GOT3 (cell line): ENCODE measurements around the gene EDEM1.

Experiments used
- DNase-seq: peaks from one replicate; lab custom pipeline; 2025; ENCODE audit warnings: mixed read lengths; lab: John Stamatoyannopoulos, UW

EDEM1 gene

DNA sequence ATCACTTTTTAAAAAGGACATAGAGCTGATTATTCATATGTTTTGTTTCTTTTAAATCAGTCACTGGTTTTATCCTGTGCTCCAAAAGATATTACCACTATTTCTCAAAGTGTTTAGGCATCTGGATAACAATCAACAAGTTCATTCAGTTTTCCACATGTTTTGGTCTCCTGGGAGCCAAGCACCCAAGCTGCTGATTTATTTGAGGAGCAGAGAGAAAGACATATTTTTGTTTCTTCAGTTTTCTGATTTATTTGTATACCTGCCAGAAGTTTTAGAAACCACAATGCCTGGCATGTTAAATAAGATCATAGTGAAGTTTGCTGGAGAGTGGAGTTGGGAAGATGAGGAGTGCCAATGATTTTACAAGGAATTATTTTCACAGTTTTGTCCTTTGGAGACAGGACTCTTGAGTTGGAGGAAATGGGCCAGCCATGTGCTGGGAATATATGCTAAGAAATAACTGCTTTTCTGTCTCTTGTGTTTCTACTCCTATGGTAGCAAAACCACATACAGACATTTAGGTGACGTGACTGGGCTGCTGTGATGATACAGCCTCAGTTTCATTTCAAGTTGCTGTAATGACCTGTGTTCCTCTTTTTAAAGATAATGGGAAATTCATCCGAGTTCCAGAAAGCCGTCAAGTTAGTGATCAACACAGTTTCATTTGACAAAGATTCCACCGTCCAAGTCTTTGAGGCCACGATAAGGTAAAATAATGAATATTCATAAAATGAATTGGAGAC, 11.7 kb downstream of the EDEM1 start:
- DNase-seq, result no peak

DNA sequence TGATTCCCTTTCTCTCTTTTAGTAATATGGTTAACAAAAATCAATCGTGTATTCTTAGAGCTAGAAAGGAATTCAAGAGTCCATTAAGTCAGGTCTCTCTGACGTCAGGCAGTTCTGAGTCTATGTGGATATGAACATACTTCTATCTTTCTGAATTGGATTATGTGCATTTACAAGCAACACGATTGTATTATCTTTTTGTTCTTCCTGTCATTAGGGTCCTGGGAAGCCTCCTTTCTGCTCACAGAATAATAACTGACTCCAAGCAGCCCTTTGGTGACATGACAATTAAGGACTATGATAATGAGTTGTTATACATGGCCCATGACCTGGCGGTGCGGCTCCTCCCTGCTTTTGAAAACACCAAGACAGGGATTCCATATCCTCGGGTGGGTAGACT, 14.0 kb downstream of the EDEM1 start:
- DNase-seq, result no peak

DNA sequence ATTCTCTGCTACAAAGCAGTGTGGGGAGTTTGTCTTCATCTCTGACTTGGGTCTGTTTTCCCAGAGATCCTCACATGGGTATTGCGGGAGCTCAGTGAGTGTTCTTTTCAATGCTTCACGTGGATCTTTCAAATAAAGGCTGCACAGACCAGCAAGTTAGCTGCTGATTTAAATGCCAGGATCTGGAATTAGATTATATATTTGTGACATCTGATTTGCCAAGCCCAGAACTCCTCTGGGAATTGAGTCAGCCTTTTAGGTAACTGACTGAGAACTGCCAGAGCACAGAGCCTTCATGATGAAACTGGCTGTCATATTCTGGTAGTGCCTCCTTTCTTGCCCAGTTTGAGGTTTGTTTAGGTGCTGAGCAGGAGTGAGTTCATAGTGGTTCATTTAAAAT, 14.7 kb downstream of the EDEM1 start:
- DNase-seq, result no peak

DNA sequence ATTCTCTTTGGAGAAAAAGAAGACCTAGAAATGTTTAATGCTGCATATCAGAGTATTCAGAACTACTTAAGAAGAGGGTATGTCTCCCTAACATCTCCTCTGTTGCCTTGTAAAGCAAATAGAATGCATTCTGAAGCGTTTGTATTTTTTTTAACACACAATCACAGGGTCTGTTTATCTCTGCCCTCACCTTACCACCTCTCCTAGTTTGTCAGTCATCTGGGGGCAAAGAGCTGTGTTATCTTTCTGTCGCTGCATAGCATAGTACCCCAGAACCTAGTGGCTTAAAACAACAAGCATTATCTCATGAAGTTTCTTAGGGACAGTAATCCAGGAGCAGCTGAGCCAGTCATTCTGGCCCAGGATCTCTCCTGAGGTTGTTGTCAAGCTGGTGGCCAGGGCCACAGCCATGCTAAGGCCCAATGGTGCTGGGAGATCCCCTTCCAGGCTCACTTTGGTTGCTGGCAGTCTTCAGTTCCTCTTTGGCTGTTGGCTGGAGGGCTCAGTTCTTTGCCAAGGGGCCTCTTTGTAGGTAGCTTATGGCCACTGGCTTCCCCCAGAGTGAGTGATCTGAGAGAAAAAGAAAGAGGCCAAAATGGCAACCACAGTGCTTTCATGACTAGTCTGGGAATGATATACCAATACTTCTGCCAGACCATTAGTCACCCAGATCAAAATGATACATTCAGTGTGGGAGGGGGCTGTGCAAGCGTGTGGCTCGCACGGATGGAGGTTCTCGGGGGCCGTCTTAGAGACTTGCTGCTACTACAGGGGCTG, 17.8 kb downstream of the EDEM1 start:
- no peak for DNase-seq

DNA sequence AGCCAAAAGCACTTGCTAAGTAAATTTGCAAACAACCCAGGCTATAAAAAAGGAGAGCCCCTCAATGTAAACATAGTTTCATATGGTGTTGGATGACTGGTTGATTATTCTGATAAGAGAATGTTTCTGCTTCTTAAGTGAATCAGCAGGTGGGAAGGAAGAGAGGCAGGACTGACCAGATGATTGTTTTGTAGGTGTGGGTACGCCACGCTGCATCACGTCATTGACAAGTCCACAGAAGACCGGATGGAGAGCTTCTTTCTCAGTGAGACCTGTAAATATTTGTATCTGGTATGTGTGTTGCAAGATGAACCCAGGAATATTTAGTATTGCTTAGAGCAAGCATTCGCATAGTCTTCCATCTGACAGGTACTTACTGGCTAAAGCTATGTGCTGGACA, 23.4 kb downstream of the EDEM1 start:
- no peak for DNase-seq

DNA sequence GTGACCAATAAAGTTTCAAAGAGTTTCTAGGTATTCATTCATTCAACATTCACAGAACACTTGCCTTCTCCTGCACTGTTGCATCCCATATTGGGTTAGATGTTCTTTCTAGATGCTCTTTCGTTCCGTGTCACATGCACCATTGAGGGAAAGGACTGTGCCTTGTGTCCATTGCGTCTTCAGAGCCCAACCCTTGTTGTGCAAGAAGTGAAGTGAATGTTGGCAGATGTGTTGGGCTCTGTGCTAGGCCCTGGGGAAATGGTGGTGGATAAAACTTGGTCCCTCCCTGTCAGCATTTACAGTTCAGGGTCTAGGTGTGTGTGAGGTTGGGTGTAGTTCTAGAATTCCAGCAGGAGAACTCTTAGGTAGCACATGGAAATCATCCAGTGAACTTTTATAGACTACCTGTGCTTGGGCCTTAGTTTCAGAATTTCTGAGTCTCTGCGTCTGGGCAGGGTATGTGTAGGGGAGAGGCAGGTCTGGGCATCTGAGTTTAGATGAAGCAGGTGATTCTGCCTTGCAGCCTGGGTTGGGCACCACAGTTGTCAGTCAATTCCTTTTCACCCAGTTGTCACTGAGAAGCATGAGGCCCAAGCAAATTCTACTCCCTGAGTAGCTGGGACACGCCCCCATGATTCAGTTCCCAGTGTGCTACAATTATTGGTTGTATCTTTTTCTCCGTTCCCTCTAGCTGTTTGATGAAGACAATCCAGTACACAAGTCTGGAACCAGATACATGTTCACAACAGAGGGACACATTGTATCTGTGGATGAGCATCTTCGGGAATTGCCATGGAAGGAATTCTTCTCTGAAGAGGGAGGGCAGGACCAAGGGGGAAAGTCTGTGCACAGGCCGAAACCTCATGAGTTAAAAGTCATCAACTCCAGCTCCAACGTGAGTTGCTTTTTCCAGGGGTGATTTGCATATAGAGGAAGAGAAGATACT, 25.4 kb downstream of the EDEM1 start:
- no peak for DNase-seq

DNA sequence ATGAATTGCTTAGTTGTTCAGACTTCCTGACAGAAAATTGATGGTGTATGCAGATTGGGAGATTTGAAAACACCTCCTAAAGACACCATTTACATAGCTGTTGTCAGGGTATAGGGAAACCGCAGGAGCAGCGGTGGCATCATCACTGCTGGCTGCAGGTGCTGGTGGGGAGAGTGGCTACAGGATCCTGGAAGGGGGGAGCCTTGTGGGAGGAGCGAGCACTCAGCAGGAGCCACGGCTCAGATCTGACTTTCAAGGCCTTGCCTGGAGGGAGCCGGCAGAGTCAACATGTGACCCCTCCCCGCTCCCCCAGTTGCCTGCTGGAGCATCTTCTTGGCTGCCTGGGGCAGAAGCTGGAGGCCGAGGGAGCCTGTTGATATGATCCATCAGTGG, 26.1 kb downstream of the EDEM1 start:
- DNase-seq, result no peak

DNA sequence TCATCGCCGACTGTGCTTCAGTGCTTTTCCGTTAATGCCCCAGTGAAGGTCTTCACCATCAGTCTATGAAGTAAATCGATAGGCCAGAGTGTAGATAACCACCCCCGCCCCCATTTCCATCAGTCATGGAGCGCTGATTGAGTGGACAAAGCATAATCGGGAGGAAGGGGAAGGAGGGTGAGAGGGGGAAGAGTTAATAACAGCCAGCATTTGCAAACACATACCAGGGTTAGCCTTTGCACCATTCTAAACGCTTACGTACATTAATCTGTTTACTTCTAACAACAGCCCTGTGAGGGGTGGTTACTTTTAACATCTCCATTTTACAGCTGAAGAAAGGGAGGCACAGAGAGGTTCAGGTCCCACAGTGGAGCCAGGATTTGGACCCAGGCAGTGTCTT, 26.8 kb downstream of the EDEM1 start:
- DNase-seq, result no peak

DNA sequence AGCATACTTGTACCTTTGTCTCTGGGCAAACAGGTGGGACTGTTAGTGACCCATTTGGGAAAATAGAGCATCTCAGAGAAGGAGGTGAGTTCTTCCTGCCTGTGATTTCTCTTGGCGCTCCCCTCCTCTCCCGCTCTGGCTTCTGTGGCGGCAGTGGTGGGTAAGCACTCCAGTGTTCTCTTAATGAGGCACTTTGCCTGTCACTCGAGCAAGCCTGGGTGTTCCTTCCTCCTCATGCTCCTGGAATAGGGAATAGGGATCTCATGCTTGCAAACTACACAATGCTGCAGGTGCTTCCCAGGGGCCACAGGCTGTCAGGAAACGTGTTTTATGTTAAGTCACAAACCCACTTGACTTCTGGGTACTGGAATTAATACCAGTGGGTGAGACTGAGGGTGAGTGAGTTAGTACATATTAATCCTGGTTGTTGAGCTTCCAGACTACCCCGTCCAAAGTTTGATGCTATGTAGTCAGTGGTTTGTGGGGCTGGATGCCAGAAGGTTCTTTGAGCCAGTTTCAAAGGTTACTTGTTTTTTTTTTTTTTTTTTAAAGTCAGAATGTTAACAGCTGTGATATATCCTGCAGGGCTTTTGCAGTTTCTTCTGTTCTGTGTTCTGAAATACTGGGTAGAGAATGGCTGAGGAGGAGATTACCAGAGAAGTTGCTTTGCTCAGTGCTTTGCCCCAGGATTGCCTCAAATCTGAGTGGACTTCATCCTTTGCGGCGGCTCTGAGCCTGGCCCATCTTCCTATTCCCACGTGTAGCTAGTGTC, 30.5 kb downstream of the EDEM1 start:
- DNase-seq, result no peak

DNA sequence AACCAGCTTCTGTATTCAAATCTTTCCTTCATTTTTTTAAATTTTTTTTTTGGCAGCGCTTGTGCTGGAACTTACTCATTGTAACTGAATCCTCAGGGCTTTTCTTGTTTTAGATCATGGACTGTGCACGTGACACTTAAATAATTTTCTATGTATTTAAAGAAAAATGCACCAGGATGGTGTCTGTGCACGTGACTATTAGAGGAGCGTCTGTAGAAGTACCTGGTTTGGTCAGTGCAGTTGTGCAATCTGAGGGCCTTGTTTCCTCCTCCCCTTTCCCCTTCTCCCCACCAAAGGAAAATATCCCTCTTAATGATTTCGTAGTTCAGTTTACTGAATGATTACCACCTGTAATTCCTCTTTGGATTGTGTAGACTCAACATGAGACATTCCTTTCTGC, 31.3 kb downstream of the EDEM1 start:
- DNase-seq, result no peak

DNA sequence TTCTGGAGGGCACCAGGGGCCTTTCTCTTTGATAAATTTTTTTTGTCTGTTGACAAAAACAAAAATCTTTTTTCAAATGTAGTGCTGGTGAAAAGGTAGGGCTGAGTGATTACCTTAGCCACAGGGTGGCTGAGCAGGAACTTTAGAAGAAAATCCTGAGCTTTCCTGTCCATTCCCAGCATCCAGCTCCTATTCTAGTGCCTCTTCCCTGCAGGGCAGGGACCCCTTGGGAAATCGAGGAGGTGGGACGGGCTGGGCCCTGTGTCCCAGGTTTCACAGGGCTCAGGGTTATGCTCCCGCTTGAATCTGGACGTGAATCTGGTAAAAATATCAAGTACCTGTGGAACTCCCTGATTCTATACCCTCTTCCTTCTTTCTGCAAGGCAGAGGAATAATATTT, 31.7 kb downstream of the EDEM1 start:
- DNase-seq, result no peak

DNA sequence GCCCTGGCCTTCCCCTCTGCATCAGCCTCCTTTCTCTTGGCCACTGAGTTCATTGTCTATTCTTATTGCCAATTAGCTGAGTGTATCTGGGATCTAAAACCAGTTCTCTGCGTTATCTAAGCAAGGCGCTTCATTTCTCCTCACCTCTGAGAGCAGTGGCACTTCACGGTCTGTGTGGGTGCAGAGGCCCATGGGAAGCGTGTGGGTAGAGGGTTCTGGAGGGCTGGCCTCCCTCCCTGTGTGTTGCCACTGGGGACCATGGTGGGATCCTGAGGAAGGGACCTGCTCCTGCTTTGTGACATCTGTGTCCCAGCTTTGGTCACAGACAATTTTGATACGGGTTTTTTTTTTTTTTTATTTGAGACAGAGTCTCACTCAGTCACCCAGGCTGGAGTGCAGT, 32.7 kb downstream of the EDEM1 start:
- no peak for DNase-seq

DNA sequence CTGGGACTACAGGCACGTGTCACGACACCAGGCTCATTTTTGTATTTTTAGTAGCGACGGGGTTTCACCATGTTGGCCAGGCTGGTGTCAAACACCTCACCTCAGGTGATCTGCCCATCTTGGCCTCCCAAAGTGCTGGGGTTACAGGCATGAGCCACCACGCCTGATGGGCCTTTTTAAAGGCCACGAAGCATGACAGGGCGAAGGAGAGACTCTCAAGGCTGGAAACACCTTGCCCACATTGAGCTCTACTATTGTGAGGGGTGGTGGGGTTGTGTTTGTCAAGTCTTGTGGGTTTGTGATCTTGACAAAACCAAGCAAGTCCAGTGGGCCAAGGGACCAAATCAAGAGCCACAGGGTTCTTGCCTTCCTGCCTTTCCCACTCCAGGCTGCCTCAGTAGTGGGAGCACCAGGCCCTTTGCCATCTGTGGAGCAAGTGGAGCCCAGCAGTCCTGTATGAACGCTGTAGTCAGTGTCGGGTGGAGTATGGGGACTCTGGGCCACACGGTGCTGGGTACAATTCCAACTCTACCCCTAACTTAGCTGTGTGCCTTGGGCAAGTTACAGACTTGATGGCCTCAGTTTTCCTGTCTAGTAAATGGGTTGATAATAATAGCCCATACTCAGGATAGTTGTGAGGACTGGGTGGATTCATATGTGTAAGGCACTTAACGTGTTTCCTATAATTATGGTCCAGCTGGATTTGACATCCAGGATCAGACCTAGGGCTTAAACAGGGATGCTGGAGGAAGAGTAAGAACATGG, 33.3 kb downstream of the EDEM1 start:
- no peak for DNase-seq

DNA sequence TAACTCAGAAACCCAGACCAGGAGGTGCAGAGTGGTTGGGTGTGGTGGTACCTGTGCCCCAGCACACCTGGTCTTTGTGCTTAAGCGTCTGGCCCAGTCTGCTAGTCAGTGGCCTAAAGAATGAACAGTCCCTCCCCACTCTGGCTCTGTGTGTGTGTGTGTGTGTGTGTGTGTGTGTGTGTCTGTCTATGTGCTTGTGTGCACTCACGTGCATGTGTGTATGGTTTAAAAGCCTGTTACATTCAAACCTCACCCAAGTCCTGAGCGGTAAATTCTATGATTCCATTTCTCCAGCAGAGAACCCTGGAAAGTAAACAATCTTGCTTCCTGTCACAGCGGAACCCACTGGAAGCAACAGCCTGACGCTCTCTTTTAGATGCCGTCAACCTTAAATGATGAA, 34.2 kb downstream of the EDEM1 start:
- DNase-seq, result no peak

DNA sequence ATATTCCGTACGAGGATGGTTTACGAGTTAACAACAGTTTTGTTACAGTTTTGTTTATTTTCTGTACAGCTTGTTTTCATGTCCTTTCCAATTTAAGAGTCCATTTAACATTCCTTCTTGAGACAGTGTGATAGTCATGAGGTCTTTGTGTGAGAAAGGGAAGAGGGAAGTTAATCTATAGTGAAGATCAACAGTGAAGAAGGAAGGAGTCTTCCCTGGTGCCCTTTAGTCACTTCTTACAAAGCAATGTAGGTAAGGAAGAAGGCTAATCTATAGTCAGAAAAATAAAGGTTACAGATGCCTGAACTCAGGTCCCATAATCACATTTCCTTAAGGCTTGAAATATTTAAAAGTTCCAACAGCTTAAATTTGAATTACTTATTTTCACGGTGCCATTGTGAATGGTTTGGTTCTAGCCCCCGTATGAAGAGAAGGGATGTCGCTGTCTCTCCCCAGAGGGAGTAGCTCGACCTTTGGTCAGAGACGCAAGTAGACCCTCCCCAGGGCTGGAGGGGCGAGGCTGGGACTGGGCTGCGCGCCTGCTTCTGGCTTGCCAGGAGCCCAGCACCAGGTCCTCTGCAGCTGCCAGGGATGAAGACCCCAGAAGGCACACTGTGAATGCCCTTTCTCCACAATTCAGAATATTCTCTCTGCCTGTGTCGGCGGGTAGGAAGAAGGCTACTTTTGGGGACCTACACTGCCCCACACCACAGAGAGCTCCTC, 34.9 kb downstream of the EDEM1 start:
- no peak for DNase-seq

DNA sequence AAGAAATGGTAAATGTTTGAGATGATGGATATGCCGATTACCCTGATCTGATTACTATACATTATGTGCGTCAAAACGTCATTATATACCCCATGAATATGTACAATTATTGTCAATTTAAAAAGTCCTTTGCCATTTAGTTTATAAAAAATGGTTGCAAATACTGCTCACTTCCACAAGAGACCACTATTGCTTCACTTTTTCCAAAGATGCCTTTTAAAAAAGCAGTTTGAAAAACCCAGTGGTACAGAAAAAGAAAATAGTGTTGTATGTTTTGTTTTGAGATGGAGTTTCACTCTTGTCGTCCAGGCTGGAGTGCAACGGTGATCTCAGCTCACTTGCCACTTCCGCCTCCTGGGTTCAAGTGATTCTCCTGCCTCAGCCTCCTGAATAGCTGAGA, 39.3 kb downstream of the EDEM1 start:
- no peak for DNase-seq

DNA sequence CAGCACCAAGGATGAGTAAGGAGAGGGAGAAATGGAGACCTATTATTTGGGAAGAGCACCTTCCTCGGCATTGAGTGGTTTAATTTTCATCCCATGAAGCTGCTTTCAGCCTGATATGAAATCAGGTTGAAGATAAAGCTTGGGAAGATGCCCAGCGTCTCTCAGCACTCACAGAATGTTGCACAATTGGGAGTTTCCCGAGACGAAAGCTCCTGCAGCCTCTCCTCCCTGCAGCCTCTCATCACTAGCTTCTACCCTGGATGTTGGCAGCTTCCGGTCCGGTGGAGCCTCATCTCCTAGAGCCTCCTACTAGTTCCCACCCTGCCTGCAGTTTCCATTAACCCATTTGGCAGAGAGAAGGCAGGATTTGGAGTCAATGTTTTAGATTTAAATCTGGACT, 40.3 kb downstream of the EDEM1 start:
- no peak for DNase-seq

DNA sequence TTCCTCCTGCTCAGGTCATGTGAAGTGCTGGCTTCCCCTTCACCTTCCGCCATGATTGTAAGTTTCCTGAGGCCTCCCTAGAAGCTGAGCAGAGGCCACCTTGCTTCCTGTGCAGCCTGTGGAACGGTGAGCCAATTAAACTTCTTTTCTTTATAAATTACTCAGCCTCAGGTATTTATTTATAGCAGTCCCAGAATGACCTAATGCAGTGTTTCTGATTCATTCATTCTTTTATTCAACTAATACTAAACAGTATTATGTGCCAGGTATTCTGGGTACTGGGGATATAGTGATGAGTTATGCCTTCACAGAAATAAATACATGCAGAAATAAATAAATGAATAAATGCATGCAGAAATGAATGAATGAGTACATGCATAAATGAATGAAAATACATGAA, 41.9 kb downstream of the EDEM1 start:
- no peak for DNase-seq

DNA sequence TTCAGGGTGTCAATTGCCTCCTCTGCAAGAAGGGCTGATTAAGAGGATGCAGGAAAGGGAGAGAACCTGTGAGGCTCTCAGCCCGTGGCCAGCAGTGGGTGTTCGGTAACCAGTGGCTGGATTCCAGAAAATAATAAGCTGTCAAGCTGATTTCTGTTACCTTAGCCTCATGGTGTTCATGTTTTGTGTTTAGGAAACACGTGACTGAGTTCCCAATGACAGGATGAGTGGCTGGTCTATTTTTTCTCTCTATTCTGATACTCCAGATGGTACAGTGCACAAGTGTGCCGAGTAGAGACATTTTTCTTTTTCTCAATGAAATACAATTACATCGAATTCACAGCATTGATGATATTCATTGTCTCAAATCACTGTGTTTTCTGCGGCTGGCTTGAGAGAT, 43.6 kb downstream of the EDEM1 start:
- DNase-seq, result no peak

DNA sequence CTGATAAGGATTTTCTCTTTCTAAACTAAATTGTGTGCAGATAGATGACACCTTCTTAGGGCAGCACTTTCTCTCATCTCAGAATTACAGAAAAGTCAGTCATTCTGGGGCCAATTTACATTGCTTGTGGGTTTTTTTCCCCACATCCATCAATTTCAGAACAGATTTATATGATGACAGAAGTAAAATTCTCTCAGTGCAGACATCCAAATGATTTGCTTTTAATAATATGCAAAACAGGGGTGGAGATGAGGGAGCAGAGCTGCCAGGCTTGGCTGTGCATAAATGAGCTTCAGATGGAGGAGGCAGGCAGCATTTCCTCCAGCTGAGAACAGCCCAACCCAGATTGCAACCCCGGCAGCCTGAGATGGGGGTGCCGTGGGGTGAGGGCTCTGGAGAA, 44.0 kb downstream of the EDEM1 start:
- DNase-seq, result no peak
